ENCODE measurements around the gene FXYD7. TPM values are rescaled to one million over a fixed set of nuclear protein-coding genes. Genes with fewer than 3 reads are reported as not detected.

FXYD7 gene
- total RNA-seq, 2 donors from 2014 or later, result not detected

- peaks cover 0 to under 1% of the 10 kb centered on the region in 2 donors for H3K9me3 ChIP-seq
- no peak overlapping the region for H3K4me3 ChIP-seq
- DNase-seq (ENCODE audit: low spot score), result no peak
- no peaks in the 10 kb centered on the region for H3K27me3 ChIP-seq
- TF ChIP-seq CTCF (IDR thresholded peaks at IDR 0.05), result no peak
- H3K27ac ChIP-seq, result no peak overlapping the region
- H3K36me3 ChIP-seq, result peaks cover 5% of the 10 kb centered on the region
- H3K4me1 ChIP-seq, result no peaks in the 10 kb centered on the region
Observed at GRCh38 chr19:35171730-35172129, 28.7 kb downstream of the FXYD7 start.

GRCh38 chr19:35174226-35174625 is 31.2 kb downstream of the FXYD7 start:
- Histone ChIP-seq H3K4me3 (no peak overlapping the region), H3K27me3 (no peaks in the 10 kb centered on the region), H3K27ac (no peak overlapping the region), H3K36me3 (peaks cover 5% of the 10 kb centered on the region), H3K9me3 (no peaks in the 10 kb centered on the region), H3K4me1 (no peaks in the 10 kb centered on the region)
- no peak for DNase-seq (ENCODE audit: low spot score)
- TF ChIP-seq CTCF (IDR thresholded peaks at IDR 0.05), result no peak

GRCh38 chr19:35176181-35176570 is 33.1 kb downstream of the FXYD7 start:
- no peaks in the 10 kb centered on the region for H3K36me3 ChIP-seq
- H3K9me3 ChIP-seq, result no peaks in the 10 kb centered on the region
- no peak overlapping the region for H3K4me3 ChIP-seq
- no peaks in the 10 kb centered on the region for H3K27me3 ChIP-seq
- H3K4me1 ChIP-seq, result no peaks in the 10 kb centered on the region
- TF ChIP-seq CTCF (IDR thresholded peaks at IDR 0.05), result no peak
- DNase-seq (ENCODE audit: low spot score), result no peak
- H3K27ac ChIP-seq, result no peak overlapping the region

GRCh38 chr19:35177377-35178274 is 34.6 kb downstream of the FXYD7 start:
- Histone ChIP-seq H3K27ac (no peak overlapping the region), H3K9me3 (peaks cover 0 to under 1% of the 10 kb centered on the region in 2 donors), H3K27me3 (no peaks in the 10 kb centered on the region), H3K4me1 (no peaks in the 10 kb centered on the region), H3K36me3 (no peaks in the 10 kb centered on the region), H3K4me3 (no peak overlapping the region)
- TF ChIP-seq CTCF (IDR thresholded peaks at IDR 0.05), result no peak
- DNase-seq (ENCODE audit: low spot score), result no peak

GRCh38 chr19:35178701-35179100 is 35.6 kb downstream of the FXYD7 start:
- Histone ChIP-seq H3K4me3 (no peak overlapping the region), H3K36me3 (no peaks in the 10 kb centered on the region), H3K9me3 (peaks cover 0 to 6% of the 10 kb centered on the region in 2 donors), H3K27ac (no peak overlapping the region), H3K27me3 (no peaks in the 10 kb centered on the region), H3K4me1 (no peaks in the 10 kb centered on the region)
- no peak for TF ChIP-seq CTCF (IDR thresholded peaks at IDR 0.05)
- DNase-seq (ENCODE audit: low spot score), result no peak
